Gastrocnemius medialis (tissue), 4 donors: ENCODE measurements around the gene SSTR5. TPM values are rescaled to one million over a fixed set of nuclear protein-coding genes. Genes with fewer than 3 reads are reported as not detected.

ENCODE experiments used
- ATAC-seq, 2 donors: fragments of 150-250 bp; one replicate each; pipeline ENCODE4 v1.9.1; 2016
- DNase-seq, 2 donors: peaks; one replicate each; pipeline ENCODE4 v3.0.0-alpha.2; 2019
- H3K27ac ChIP-seq, 4 donors: fragments of 200-600 bp; sonication (generic); 1 replicate in 1 of 4; 2 replicates in 3 of 4; pipeline ENCODE4 v1.5.1; 2016 to 2018; ENCODE audit warnings: mild to moderate bottlenecking in 2 of 4, moderate library complexity in 1 of 4
- H3K27me3 ChIP-seq, 3 donors: fragments of 200-600 bp; sonication (generic) in 2 of 3; 1 replicate in 1 of 3; 2 replicates in 2 of 3; pipeline versions ENCODE4 v1.5.1 to v1.6.0; 2016 to 2019; ENCODE audit warnings: mild to moderate bottlenecking in 1 of 3, moderate library complexity in 1 of 3
- H3K36me3 ChIP-seq, 2 donors: fragments of 200-600 bp; sonication (generic) in 1 of 2; one replicate each; pipeline ENCODE4 v1.5.1; 2017 to 2018
- H3K4me1 ChIP-seq, 2 donors: fragments of 200-600 bp; sonication (generic) in 1 of 2; one replicate each; pipeline ENCODE4 v1.5.1; 2016 to 2017; ENCODE audit warnings: mild to moderate bottlenecking in 2 of 2
- H3K4me3 ChIP-seq, 4 donors: fragments of 200-600 bp; sonication (generic) in 3 of 4; 1 replicate in 1 of 4; 2 replicates in 3 of 4; pipeline ENCODE4 v1.5.1; 2016 to 2019; ENCODE audit warnings: mild to moderate bottlenecking in 2 of 4
- H3K9me3 ChIP-seq, 3 donors: fragments of 200-600 bp; sonication (generic) in 2 of 3; 1 replicate in 1 of 3; 2 replicates in 2 of 3; pipeline ENCODE4 v1.5.1; 2016 to 2019
- CTCF ChIP-seq, 5 experiments: fragments of 450-650 bp in 3 of 5; fragments of 200-600 bp in 2 of 5; sonication (generic) in 2 of 5; IDR thresholded peaks in 4 of 5; conservative IDR thresholded peaks in 1 of 5; 1 replicate in 4 of 5; 2 replicates in 1 of 5; pipeline ENCODE4 v1.5.1; 2016 to 2019; ENCODE audit warnings: antibody characterized with exemption in 5 of 5, mild to moderate bottlenecking in 3 of 5, moderate library complexity in 3 of 5
- POLR2A ChIP-seq, 2 donors: fragments of 450-650 bp; IDR thresholded peaks; one replicate each; pipeline ENCODE4 v1.6.1; 2017; ENCODE audit warnings: antibody characterized with exemption in 2 of 2, mild to moderate bottlenecking in 2 of 2, moderate library complexity in 2 of 2
- in situ Hi-C, 4 donors: fragments of 200-750 bp; cut with MboI; loops; one replicate each; pipeline versions ENCODE4 v1.15.0 to v1.8.0; 2017; ENCODE audit warnings: low sequenced_read_pairs in 4 of 4
- intact Hi-C: fragments of 100-400 bp; cut with DNase I; formaldehyde crosslinking; loops from one replicate; pipeline ENCODE4 v1.15.1; 2023; ENCODE audit warnings: low total_unique reads
- total RNA-seq, 4 donors: library from RNA; depleted of rRNA; stranded (reverse); fragments of >200 nt; gene quantifications; one replicate each; pipeline versions ENCODE4 v1.1.0 to v1.2.3, GENCODE V29; 2016

Gene SSTR5
- total RNA-seq, 4 donors from 2014 or later: 0.24 to 1.3 (median 0.33) TPM; not detected in 1

DNA sequence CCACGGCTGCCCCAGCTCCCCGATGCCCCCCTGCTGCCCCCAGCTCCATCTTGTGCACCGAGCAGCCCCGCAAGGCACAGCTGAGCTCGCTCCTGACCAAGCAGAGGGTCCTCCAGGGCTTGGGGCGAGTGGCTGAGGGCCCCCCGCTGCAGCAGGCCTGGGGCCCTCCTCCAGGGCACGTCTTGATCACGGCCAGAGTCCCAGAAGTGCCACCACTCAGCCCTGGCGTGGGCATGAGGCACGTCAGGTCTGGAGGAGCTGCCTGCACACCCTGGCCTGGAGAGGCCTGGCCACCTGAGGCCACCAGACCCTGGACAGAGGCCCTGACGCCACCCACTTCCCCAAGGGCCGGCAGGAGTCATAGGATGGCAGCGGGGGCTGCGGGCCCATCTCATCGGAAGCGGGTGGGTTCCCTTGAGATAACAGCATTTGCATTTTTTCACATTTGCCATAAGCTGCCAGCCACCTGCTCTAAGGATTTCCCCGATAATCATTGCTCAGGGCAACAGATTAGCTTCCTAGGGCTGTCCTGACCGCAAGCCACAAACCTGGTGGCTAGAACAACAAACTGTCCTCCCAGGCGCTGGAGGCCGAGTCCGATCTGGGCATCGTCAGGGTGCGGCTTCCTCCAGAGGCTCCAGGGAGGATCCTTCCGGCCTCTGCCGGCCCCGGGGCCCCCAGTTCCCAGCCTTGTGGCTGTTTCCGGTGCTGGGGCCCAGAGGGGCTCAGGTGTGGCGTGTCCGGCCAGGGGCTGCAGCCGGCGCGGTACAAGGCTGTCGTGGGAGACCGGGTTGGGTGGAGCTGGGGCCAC is 47.4 kb downstream of the SSTR5 start:
- Histone ChIP-seq H3K27ac (no peak overlapping the region), H3K27me3 (peaks cover 13 to 27% (median 24%) of the 10 kb centered on the region in 3 donors), H3K4me1 (no peaks in the 10 kb centered on the region), H3K36me3 (no peaks in the 10 kb centered on the region), H3K4me3 (no peak overlapping the region), H3K9me3 (no peaks in the 10 kb centered on the region)
- DNase-seq (no peak), ATAC-seq (no peak)
- in situ Hi-C loops: no loop called here
- TF ChIP-seq CTCF (IDR thresholded peaks at IDR 0.05 in 4 of 5, conservative IDR thresholded peaks at IDR 0.05 in 1 of 5): no peak
- TF ChIP-seq POLR2A (IDR thresholded peaks at IDR 0.05): no peak
- intact Hi-C loops: no loop called here

- Histone ChIP-seq H3K27me3 (peaks cover 13 to 25% (median 18%) of the 10 kb centered on the region in 3 donors), H3K4me1 (no peaks in the 10 kb centered on the region), H3K9me3 (no peaks in the 10 kb centered on the region), H3K4me3 (no peak overlapping the region), H3K36me3 (no peaks in the 10 kb centered on the region), H3K27ac (no peak overlapping the region)
- DNase-seq (no peak), ATAC-seq (no peak)
- intact Hi-C loops: no loop called here
- TF ChIP-seq CTCF (IDR thresholded peaks at IDR 0.05 in 4 of 5, conservative IDR thresholded peaks at IDR 0.05 in 1 of 5) (no peak), POLR2A (IDR thresholded peaks at IDR 0.05) (no peak)
- in situ Hi-C loops: no loop called here
These were observed 48.0 kb downstream of the SSTR5 start for GRCh38 chr16:1120577-1120941.

DNA sequence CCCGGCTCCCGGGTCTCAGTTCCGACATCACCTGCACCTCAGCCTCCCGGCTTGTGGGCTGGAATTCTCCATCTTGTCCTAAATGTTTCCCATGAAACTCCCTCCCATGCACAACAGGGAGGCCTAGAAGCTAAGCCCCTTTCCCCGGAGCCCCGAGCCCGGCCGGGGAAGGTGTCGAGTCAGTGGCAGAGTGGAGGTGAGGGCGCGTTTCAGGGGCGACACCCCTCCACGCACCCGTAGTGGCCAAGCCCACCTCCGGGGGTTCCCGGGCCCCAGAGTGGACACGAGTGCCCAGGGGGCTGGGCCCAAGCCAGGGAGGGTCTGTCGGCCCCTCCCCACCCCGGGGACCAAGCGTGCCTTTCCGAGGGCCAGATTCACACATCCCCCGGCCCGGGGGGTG is 48.5 kb downstream of the SSTR5 start:
- Histone ChIP-seq H3K27me3 (peaks cover 13 to 25% (median 18%) of the 10 kb centered on the region in 3 donors), H3K4me3 (no peak overlapping the region), H3K9me3 (no peaks in the 10 kb centered on the region), H3K36me3 (no peaks in the 10 kb centered on the region), H3K27ac (no peak overlapping the region), H3K4me1 (no peaks in the 10 kb centered on the region)
- in situ Hi-C loops (no loop called here), intact Hi-C loops (no loop called here)
- DNase-seq (no peak), ATAC-seq (no peak)
- TF ChIP-seq POLR2A (IDR thresholded peaks at IDR 0.05) (no peak), CTCF (IDR thresholded peaks at IDR 0.05 in 4 of 5, conservative IDR thresholded peaks at IDR 0.05 in 1 of 5) (no peak)

DNA sequence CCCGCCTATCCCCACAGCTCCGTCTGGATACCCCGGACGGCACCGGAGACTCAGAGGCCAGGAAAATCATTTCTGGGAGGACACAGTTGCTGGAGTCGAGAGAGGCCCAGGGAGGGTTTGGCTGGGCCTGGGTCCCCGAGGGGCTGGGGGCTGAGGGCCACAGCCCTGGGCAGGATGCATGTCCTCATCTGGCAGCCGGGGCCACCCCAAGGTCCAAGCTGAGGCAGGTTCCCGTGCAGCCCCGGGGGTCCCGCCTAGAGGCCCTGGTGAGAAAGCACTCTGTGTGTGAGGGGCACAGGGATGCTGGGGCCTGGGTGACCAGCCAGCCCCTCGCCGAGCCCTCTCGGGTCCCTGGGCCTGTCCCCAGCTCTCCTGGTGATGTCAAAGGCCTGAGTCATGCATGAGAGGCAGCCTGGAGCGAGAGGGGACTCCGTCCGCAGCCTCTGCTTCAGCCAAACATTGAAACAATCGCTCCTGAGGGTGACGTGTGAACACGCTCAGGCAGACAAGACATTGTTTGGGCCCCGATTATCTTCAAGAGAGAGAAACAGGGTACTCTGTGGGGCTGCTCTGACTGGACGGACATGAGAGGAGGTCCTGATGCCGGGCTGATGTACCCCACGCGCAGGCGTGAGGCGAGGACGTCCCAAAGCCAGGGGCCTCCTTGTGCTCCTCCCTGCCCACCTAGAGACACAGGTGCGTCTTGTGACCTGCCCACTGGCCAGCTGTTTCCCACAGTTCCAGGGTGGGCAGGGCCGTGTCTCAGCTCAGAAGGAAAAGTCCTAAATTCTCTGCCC is 49.3 kb downstream of the SSTR5 start:
- Histone ChIP-seq H3K27me3 (peaks cover 13 to 25% (median 18%) of the 10 kb centered on the region in 3 donors), H3K36me3 (no peaks in the 10 kb centered on the region), H3K9me3 (no peaks in the 10 kb centered on the region), H3K4me1 (no peaks in the 10 kb centered on the region), H3K4me3 (no peak overlapping the region), H3K27ac (no peak overlapping the region)
- no peak for DNase-seq
- in situ Hi-C loops: no loop called here
- no peak for ATAC-seq
- intact Hi-C loops: no loop called here
- TF ChIP-seq POLR2A (IDR thresholded peaks at IDR 0.05) (no peak), CTCF (IDR thresholded peaks at IDR 0.05 in 4 of 5, conservative IDR thresholded peaks at IDR 0.05 in 1 of 5) (no peak)
